Astrocyte of the cerebellum (primary cell): Measurements from ENCODE around the gene TMEM167A.

ENCODE experiments used
- DNase-seq: peaks from one replicate; pipeline ENCODE4 v3.0.0-alpha.2; 2011; ENCODE audit warnings: low read depth
- H3K4me3 ChIP-seq: 2 replicates; pipeline ENCODE4 v1.5.1; 2011; ENCODE audit warnings: mild to moderate bottlenecking, low read depth, low read length, moderate library complexity
- in situ Hi-C: cut with HindIII; loops from 2 replicates; pipeline ENCODE4 v1.10.0; 2017; ENCODE audit warnings: low sequenced_read_pairs
- TF ChIP-seq, protein P1 (sequence below): IDR thresholded peaks from 2 replicates; pipeline ENCODE4 v1.5.1; 2012; ENCODE audit warnings: low read length, low read depth, moderate library complexity, mild to moderate bottlenecking; ENCODE audit errors: missing control alignments

TMEM167A gene

DNA sequence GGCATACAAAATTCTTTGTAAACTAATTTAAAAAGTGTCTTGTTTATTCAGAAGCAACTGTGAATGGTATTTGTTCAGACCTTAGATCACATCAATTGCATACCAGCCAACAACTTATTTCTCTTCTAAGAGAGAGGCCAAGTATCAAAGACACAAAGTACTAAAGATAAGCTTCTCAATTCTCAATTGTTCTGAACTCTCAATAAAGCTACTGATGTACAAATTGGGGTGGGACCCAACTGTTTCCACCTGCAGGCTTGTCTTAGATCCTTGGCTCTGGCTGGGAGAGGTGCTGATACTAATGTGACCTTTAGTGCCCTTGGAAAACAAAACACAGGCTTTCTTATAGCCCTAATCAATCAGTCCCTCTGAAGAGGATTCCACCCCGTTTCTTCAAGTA, 22.3 kb upstream of the TMEM167A start:
- TF ChIP-seq, protein P1, sequence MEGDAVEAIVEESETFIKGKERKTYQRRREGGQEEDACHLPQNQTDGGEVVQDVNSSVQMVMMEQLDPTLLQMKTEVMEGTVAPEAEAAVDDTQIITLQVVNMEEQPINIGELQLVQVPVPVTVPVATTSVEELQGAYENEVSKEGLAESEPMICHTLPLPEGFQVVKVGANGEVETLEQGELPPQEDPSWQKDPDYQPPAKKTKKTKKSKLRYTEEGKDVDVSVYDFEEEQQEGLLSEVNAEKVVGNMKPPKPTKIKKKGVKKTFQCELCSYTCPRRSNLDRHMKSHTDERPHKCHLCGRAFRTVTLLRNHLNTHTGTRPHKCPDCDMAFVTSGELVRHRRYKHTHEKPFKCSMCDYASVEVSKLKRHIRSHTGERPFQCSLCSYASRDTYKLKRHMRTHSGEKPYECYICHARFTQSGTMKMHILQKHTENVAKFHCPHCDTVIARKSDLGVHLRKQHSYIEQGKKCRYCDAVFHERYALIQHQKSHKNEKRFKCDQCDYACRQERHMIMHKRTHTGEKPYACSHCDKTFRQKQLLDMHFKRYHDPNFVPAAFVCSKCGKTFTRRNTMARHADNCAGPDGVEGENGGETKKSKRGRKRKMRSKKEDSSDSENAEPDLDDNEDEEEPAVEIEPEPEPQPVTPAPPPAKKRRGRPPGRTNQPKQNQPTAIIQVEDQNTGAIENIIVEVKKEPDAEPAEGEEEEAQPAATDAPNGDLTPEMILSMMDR, result no peak
- no peak overlapping the region for H3K4me3 ChIP-seq
- no peak for DNase-seq
- in situ Hi-C loops, result no loop called here

DNA sequence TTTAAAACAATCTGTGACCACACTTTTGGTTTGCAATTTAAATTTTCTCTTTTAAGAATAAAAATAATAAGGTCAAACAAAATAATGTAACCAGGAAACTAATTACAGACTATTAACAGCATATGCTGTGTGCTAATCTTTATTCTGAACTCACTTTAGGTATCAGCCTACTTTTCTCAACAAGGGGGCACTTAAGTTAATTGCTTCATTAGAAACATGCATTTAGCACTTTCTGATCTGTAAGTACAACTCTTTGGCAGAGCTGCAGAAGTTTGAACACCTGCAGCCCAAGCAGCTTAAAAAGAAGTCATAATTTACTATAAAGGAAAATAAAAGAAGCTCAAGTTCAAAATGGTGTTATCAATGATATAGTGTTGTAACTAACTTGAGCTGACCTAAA, 21.8 kb upstream of the TMEM167A start:
- no peak for DNase-seq
- TF ChIP-seq, protein P1, result no peak
- H3K4me3 ChIP-seq, result no peak overlapping the region
- in situ Hi-C loops, result no loop called here

DNA sequence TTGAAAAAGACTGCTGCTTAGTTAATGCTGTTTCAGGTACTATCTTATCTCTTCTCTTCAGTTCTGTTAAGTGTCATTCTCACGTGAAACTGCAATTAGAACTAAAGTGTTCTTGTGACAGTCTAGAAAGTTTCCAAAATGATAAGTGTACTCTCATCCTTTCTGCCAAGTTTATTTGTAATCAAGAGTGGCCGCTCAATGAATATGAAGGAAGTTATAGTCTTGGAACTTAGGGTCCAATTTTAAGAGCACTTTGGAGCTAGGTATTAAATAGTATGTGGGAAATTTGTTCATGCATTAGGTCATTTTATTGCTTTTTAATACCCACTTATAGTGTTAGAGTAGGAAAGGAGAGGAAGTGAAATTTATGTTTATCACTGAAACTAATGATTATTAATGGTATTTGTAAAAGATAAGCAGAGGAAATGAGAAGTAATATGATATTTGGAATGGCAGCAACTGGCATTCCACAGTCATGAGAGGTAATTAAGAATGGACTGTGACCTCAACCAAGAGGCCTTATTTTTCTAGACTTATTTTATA, 20.6 kb upstream of the TMEM167A start:
- no peak for DNase-seq
- TF ChIP-seq, protein P1, result no peak
- in situ Hi-C loops, result no loop called here
- no peak overlapping the region for H3K4me3 ChIP-seq

DNA sequence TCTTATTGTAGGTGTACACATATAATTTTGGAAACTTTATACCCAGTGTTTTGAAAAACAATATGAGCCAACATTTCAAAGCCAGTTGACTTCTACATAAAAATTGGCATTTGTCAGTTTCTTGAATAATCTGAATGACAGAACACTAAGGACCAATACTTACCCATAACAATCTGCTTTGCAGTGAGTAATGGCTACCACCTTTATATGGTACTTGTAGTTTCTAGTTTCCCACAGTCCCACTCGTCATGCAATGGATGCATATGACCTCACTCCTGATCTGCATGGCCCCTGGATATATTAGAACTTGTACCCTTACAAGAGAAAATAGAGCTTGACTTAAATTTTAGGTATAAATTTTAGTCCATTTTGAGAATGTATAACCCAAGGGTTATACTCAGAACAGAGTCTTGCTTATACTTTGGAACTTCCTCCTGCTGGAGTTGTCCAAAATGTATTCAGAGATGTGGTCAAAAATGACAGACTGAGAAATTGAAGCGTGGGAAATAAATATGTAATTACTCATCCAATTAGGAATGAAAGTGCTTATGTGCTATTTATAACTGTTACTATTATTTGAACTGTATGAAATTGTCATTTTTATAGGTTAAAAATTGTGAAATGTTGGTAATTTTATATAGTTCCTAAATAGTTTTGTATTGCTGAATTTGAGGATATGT, 19.6 kb upstream of the TMEM167A start:
- DNase-seq, result no peak
- TF ChIP-seq, protein P1, result no peak
- in situ Hi-C loops, result no loop called here
- H3K4me3 ChIP-seq, result no peak overlapping the region

DNA sequence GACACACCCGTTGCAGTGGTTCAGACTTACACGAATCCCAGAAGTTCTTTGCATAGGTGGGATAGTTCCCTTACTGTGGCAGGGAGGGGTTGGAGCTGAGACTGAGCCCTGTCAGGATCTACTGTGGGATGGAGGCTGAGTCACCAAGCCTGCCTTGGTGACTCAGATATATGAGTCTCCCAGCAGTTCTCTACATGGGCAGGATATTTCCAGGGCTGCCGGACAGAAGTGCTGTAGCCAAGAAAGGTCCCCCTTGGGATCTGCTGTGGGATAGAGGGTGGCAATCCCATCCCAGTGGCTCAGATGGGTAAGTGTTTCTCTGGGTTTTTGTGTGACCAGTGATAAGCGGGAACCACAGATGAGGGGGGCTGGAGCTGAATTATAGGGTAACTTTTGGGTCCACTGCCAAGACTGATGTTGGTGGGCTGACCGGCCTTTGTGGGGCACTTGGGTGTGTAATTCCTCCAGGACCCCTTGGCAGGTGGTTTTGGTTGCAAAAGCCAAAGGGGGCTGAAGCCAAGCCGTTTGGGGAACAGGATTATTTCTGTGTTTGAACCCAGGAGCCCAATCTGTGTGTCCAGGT, 18.9 kb upstream of the TMEM167A start:
- TF ChIP-seq, protein P1, result no peak
- H3K4me3 ChIP-seq, result no peak overlapping the region
- in situ Hi-C loops, result no loop called here
- peak; percentile 35 for DNase-seq

DNA sequence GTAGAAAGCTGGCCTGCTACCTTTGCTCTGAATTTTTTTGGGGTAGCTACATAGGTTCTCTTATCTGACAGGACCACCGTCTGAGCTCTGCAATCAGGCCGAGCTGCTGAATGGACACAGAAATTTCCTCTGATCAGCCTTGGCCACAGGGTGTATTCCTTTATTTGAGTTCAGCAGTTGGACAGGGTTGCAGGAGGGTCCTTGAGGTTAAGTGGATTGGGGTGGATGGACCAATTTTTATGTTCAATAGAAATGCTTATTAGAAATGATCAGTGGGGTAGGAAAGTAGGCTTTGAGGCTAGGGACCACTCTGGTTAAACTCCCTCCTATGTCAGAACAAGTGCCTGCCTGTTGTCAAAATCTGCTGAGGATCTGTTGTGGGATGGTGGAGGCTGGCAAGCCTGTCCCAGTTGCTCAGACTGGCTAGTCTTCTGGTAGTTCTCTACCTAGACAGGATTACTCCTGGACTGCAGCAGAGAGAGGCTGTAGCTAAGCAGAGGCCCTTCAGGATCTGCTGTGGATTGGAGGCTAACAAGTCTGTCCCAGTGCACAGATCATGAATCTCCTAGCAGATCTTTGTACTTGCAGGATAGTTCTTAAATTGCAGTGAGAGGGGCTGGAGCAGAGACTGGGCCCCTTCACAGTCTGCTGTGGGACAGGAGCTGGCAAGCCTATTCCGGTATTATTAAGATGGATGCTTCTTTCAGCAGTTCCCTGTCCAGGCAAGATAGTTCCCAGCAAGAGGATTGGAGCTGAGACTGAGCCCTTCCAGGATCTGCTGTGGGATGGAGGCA, 18.2 kb upstream of the TMEM167A start:
- TF ChIP-seq, protein P1, result no peak
- in situ Hi-C loops, result no loop called here
- H3K4me3 ChIP-seq, result no peak overlapping the region
- no peak for DNase-seq
